GM21786 (cell line): ENCODE measurements around the gene SMAD3.

Experiments used
- ATAC-seq: cut with Tn5 transposase; IDR thresholded peaks from one replicate; pipeline ENCODE4 v1.9.1; 2021; ENCODE audit not compliant: unreplicated experiment

Gene SMAD3

DNA sequence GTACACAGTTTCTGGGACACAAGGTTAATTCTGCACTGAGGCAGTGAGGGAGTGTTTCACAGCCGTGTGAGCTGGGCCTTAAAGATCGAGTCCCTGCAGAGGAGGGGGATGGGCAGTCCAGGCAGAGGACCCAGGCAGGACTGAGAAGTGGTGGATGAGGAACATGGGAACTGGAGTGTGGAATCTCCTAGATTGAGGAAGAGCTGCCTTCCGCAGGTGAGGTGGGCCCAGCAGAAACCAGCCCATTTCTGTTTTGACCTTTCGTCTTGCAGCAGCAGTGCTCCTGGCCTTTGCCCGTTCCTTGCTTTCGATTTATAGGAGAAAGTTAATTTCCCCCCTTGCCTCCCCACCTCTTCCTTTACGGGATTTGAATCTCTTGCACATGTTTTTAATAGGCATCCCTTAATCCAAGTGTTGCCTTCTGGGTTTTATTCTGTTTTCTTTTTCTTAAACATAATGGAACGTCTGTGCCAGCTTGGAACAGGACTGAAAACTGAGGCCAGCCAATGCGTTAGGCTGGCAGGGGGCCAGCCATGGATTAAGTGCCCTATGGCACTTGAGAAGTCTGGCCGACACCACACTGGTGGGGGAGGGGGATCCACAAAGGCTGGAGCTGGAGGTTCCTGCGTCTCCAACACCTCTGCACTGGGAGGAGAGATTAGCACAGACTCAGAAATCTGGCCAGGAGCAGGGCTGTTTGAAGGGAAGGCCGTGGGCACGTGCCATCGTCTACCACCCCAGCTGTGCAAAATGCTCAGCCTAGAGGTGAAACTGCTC, 111.0 kb downstream of the SMAD3 start:
- no peak for ATAC-seq

GRCh38 chr15:67177752-67178151, 112.3 kb downstream of the SMAD3 start:
- ATAC-seq, result no peak

- no peak for ATAC-seq
Measured at GRCh38 chr15:67178569-67179210, 113.3 kb downstream of the SMAD3 start.

DNA sequence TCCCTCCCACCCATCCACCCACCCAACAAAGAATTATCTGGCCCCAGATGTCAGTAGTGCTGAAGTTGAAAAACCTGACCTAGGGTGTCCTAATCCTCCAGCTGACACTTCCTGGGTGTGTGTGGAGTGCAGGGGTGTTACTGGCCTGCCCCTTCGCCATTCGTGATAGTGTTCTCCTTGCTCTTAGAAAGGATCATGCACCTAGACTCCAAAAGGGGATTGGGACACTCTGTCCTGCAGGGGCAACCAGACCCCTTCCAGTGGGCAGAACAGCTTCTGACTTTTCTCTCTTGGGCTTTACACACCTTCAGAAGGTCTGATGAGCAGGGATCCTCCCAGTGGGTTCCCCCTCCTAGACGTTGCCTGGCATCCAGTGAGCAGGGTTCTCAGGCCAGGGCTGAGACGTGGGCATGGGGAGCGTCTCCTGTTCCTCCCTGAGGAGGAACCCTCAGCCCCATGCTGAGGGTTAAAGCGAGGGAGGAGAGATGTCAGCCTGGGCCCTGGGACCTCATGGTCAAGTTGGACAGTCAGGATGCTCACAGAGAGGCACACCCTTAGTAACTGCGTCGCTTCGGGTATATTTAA, 114.1 kb downstream of the SMAD3 start:
- ATAC-seq, result no peak

- no peak for ATAC-seq
Measured at GRCh38 chr15:67180035-67180434, 114.6 kb downstream of the SMAD3 start.

DNA sequence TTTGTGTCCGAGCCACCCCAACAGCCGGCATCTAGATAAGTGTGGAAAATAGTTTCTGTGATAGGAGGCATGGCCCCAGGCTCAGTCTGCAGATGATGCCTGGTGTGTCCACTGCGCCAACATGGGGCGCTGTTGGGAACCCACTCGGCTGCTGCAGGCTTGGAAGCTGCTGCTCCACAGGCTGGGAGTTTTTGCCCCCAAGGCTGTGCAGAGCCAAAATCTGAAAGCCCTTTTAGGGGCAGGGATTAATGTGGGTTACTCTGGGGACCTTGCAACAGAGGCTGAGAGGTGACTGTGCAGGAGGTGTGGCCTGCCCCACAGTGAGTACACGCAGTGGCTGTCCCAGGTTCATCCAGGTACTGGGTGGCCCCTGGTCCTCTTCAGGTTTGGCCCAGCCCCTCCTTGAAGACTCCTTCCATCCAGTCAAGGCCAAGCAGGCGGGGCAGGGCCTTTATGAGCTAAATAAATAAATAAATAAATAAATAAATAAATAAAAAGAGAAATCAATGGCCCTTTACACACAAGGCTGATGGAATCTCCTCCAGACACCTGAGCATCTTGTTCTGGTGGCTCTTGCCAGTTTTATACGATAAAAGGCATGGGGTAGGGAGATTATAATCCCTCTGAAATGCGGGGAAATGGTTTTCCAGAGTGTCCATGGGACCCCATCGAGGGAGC, 115.3 kb downstream of the SMAD3 start:
- ATAC-seq, result no peak

DNA sequence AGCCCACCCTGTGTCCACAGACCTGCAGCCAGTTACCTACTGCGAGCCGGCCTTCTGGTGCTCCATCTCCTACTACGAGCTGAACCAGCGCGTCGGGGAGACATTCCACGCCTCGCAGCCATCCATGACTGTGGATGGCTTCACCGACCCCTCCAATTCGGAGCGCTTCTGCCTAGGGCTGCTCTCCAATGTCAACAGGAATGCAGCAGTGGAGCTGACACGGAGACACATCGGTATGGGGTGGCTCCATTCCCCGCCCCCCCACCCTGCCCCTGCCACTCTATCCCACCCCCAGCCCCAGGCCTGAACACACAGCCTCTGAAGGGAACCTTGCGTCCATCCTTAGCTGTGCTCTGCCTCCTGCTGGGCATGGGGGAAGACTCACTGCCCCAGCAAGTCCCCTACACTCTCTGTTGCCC, 115.8 kb downstream of the SMAD3 start:
- no peak for ATAC-seq

GRCh38 chr15:67183443-67184169, 118.2 kb downstream of the SMAD3 start:
- no peak for ATAC-seq

DNA sequence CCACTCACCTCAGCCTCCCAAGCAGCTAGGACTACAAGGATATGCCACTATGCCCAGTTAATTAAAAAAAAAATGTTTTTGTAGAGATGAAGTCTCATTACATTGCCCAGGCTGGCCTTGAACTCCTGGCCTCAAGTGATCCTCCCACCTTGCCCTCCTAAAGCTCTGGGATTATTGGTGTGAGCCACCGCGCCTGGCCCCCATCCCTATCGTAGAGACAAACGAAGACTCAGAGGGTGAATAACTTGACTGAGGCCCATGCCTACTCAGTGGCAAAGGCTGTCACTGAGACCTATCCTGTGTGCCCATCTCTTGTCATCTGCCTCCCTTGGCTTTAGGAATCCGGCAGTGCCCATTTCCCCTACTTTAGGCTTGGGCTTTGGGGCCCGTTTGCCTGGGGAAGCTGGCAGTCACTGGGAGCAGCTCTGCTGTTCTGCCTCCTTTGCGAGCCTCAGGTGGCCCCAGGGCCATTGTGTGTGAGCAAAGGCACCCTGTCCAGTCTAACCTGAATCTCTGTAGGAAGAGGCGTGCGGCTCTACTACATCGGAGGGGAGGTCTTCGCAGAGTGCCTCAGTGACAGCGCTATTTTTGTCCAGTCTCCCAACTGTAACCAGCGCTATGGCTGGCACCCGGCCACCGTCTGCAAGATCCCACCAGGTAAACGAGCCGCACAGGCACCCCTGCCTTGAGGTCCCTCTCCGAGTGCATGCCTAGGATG, 119.0 kb downstream of the SMAD3 start:
- no peak for ATAC-seq

- ATAC-seq, result no peak
Measured at GRCh38 chr15:67185051-67185450, 119.6 kb downstream of the SMAD3 start.

GRCh38 chr15:67185621-67186225, 120.3 kb downstream of the SMAD3 start:
- no peak for ATAC-seq

- no peak for ATAC-seq
Measured at GRCh38 chr15:67186226-67186649, 120.8 kb downstream of the SMAD3 start.

GRCh38 chr15:67186688-67187087, 121.3 kb downstream of the SMAD3 start:
- no peak for ATAC-seq

- no peak for ATAC-seq
Measured at GRCh38 chr15:67187351-67187854, 122.0 kb downstream of the SMAD3 start.

DNA sequence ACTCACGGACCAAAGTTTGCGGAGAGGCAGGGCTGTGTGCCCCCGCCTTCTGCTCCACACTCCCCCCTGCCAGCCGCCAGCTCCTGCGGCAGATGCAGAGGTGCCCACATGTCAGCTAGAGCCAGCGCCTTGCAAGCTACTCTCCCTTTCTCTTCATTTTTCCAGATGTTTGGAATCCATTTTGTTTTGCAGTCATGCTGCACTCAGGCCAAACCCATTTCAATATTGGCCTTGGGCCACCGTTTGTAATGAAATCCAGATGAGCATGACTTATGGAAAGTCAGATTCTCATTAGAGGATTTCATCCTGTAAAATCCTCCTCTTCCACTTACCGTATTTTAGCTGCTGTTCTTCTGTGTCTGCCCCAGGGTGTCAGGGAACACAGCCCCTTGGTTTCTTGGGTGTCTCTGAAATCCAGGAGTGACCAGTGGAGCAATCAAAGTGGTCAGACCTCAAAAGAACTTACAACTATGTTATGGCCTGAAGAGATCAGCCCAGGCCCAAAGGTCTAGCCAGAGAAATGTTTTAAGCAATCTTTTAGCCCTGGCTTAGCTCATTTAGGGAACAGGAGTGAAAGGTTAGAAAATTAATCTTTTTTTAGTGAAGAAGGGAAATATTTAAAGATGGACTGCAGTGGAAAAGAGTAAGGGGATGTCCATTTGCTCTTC, 123.3 kb downstream of the SMAD3 start:
- ATAC-seq, result no peak

GRCh38 chr15:67189326-67190051, 124.1 kb downstream of the SMAD3 start:
- no peak for ATAC-seq

DNA sequence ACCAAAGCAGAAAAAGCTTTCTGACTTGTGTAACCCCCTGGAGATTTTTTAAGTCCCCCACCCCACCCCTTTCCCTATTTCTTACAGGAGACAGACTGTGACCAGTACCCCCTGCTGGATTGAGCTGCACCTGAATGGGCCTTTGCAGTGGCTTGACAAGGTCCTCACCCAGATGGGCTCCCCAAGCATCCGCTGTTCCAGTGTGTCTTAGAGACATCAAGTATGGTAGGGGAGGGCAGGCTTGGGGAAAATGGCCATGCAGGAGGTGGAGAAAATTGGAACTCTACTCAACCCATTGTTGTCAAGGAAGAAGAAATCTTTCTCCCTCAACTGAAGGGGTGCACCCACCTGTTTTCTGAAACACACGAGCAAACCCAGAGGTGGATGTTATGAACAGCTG, 124.9 kb downstream of the SMAD3 start:
- no peak for ATAC-seq

DNA sequence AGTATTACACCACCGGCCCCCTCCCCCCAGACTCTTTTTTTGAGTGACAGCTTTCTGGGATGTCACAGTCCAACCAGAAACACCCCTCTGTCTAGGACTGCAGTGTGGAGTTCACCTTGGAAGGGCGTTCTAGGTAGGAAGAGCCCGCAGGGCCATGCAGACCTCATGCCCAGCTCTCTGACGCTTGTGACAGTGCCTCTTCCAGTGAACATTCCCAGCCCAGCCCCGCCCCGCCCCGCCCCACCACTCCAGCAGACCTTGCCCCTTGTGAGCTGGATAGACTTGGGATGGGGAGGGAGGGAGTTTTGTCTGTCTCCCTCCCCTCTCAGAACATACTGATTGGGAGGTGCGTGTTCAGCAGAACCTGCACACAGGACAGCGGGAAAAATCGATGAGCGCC, 125.4 kb downstream of the SMAD3 start:
- ATAC-seq, result no peak
